Omental fat pad (tissue), 4 donors: ENCODE results near the gene GLIS2. TPM values are rescaled to one million over a fixed set of nuclear protein-coding genes. Genes with fewer than 3 reads are reported as not detected.
A peak's percentile ranks its signal among the peaks of the same experiment; 100 is the strongest.
"Not testable (repeated sequence)": the region's sequence is repeated elsewhere in the genome, so short reads cannot be mapped to it uniquely, and the experiment has no call there.

Experiments
- ATAC-seq: fragments of 150-250 bp; one replicate; pipeline ENCODE4 v1.9.1; 2016; ENCODE audit warnings: mild to moderate bottlenecking, moderate library complexity; ENCODE audit not compliant: low FRiP score
- DNase-seq: peaks from one replicate; pipeline ENCODE4 v3.0.0-alpha.2; 2019; ENCODE audit warnings: low spot score
- total RNA-seq, 4 donors: library from RNA; depleted of rRNA; stranded (reverse); fragments of >200 nt; gene quantifications; one replicate each; pipeline ENCODE4 v1.1.0, GENCODE V29; 2016
- TF ChIP-seq, protein P1 (sequence below), 3 donors: fragments of 450-650 bp; IDR thresholded peaks; one replicate each; pipeline ENCODE4 v1.5.1; 2016 to 2017; ENCODE audit warnings: antibody characterized with exemption in 3 of 3, mild to moderate bottlenecking in 3 of 3, moderate library complexity in 2 of 3

Gene GLIS2
- total RNA-seq, 4 donors from 2014 or later: 1.9 to 4.9 (median 3.0) TPM

- DNase-seq (no peak), ATAC-seq (peak; percentile 1)
- TF ChIP-seq, protein P1, sequence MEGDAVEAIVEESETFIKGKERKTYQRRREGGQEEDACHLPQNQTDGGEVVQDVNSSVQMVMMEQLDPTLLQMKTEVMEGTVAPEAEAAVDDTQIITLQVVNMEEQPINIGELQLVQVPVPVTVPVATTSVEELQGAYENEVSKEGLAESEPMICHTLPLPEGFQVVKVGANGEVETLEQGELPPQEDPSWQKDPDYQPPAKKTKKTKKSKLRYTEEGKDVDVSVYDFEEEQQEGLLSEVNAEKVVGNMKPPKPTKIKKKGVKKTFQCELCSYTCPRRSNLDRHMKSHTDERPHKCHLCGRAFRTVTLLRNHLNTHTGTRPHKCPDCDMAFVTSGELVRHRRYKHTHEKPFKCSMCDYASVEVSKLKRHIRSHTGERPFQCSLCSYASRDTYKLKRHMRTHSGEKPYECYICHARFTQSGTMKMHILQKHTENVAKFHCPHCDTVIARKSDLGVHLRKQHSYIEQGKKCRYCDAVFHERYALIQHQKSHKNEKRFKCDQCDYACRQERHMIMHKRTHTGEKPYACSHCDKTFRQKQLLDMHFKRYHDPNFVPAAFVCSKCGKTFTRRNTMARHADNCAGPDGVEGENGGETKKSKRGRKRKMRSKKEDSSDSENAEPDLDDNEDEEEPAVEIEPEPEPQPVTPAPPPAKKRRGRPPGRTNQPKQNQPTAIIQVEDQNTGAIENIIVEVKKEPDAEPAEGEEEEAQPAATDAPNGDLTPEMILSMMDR (IDR thresholded peaks at IDR 0.05): no peak
These were observed 13.2 kb downstream of the GLIS2 start for GRCh38 chr16:4328782-4329775.

DNA sequence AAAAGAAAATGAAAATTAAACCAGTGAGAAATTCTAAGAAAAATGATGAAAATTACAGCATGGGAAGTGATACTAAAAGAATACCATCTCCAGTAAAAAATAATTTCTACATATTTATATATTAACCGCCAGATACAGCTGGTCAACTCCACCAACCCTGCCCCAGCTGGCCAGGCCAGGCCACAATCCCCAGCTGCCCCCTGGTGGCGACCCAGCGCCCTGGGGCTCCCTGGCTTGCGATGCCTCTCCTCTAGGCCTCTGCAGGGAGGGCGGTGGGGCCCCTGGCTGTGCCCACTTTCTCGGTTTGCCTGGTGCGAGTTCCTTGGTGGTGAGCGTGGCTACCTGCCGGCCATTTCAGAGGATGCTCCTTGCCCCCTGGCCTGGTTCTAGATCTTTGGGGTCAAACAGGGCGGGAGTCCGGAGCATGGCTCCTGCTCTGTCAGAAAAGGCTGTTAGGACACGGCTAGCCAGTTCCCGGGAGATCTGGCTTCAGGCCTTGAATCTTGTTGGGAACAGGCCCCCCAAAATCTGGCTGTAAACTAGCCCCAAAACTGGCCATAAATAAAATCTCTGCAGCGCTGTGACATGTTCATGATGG, 14.5 kb downstream of the GLIS2 start:
- TF ChIP-seq, protein P1 (IDR thresholded peaks at IDR 0.05): peak in 2 of 3 donors; percentile 82 to 92
- peak; percentile 70 for ATAC-seq
- DNase-seq: peak; percentile 73

GRCh38 chr16:4332083-4332482, 16.2 kb downstream of the GLIS2 start:
- DNase-seq: no peak
- TF ChIP-seq, protein P1 (IDR thresholded peaks at IDR 0.05): no peak
- ATAC-seq: no peak

GRCh38 chr16:4332623-4333307, 16.9 kb downstream of the GLIS2 start:
- TF ChIP-seq, protein P1 (IDR thresholded peaks at IDR 0.05): no peak
- DNase-seq (no peak), ATAC-seq (no peak)

- DNase-seq (no peak), ATAC-seq (no peak)
- TF ChIP-seq, protein P1 (IDR thresholded peaks at IDR 0.05): no peak
These were observed 17.4 kb downstream of the GLIS2 start for GRCh38 chr16:4333308-4333638.

GRCh38 chr16:4333714-4334113, 17.8 kb downstream of the GLIS2 start:
- ATAC-seq, DNase-seq: not testable (repeated sequence)
